Smooth muscle cell (in vitro differentiated cells): ENCODE results near the gene F12. TPM values are rescaled to one million over a fixed set of nuclear protein-coding genes. Genes with fewer than 3 reads are reported as not detected.

Experiments
- DNase-seq: peaks from one replicate; lab custom pipeline; 2025; ENCODE audit not compliant: unreplicated experiment; lab: John Stamatoyannopoulos, UW
- H2AFZ ChIP-seq: fragments of 200-600 bp; sonication (generic); 2 replicates; pipeline ENCODE4 v1.6.0; 2016; ENCODE audit warnings: antibody characterized with exemption, low read depth, mild to moderate bottlenecking
- H3F3A ChIP-seq: fragments of 200-600 bp; sonication (generic); 2 replicates; pipeline ENCODE4 v1.6.0; 2017; ENCODE audit warnings: antibody characterized with exemption, low read depth
- H3K27ac ChIP-seq: fragments of 200-600 bp; sonication (generic); 2 replicates; pipeline ENCODE4 v1.5.1; 2016; ENCODE audit warnings: low read depth, mild to moderate bottlenecking
- H3K27me3 ChIP-seq: fragments of 200-600 bp; sonication (generic); 2 replicates; pipeline ENCODE4 v1.6.1; 2016; ENCODE audit warnings: low read depth, mild to moderate bottlenecking
- H3K36me3 ChIP-seq: fragments of 200-600 bp; sonication (generic); 2 replicates; pipeline ENCODE4 v1.5.1; 2016; ENCODE audit warnings: low read depth
- H3K4me1 ChIP-seq: fragments of 200-600 bp; sonication (generic); 2 replicates; pipeline ENCODE4 v1.5.1; 2016; ENCODE audit warnings: low read depth
- H3K4me2 ChIP-seq: fragments of 200-600 bp; sonication (generic); 2 replicates; pipeline ENCODE4 v1.6.0; 2016; ENCODE audit warnings: mild to moderate bottlenecking
- H3K4me3 ChIP-seq: fragments of 200-600 bp; sonication (generic); 2 replicates; pipeline ENCODE4 v1.5.1; 2016; ENCODE audit warnings: mild to moderate bottlenecking
- H3K79me2 ChIP-seq: fragments of 200-600 bp; sonication (generic); 2 replicates; pipeline ENCODE4 v1.6.0; 2016; ENCODE audit warnings: low read depth, mild to moderate bottlenecking
- H3K9ac ChIP-seq: fragments of 200-600 bp; sonication (generic); 2 replicates; pipeline ENCODE4 v1.6.0; 2016; ENCODE audit warnings: low read depth
- H3K9me3 ChIP-seq: fragments of 200-600 bp; sonication (generic); replicated peaks from 2 replicates; pipeline ENCODE4 v1.5.1; 2016; ENCODE audit warnings: low read depth
- H4K20me1 ChIP-seq: fragments of 200-600 bp; sonication (generic); 2 replicates; pipeline ENCODE4 v1.6.0; 2016; ENCODE audit warnings: low read depth
- CTCF ChIP-seq: fragments of 200-600 bp; sonication (generic); IDR thresholded peaks from 2 replicates; pipeline ENCODE4 v1.5.1; 2017; ENCODE audit warnings: borderline replicate concordance, mild to moderate bottlenecking, antibody characterized with exemption; ENCODE audit not compliant: insufficient read depth, poor library complexity, severe bottlenecking
- WGBS: methylation state at CpG from one replicate; pipeline ENCODE4 v1.1.7; 2016; ENCODE audit warnings: low lambda C conversion rate; 5-methylcytosine and 5-hydroxymethylcytosine counted together
- polyA plus RNA-seq: library from polyadenylated mRNA; unstranded; fragments of >200 nt; fragmentation: Nextera tagmentation; extraction: Ambion mirVana; gene quantifications from 2 replicates; pipeline ENCODE4 v1.2.1, GENCODE V29; 2016
- total RNA-seq: library from RNA; depleted of rRNA; stranded (reverse); fragments of >200 nt; gene quantifications from 2 replicates; pipeline ENCODE4 v1.2.3, GENCODE V29; 2014

The F12 gene
- total and polyA plus RNA-seq, 2 experiments from 2014 or later, result 3.6 to 15.0 TPM

- no peaks in the 10 kb centered on the region for H3K9me3 ChIP-seq
- H3K36me3 ChIP-seq, result no peaks in the 10 kb centered on the region
- H3K9ac ChIP-seq, result no peak overlapping the region
- no peaks in the 10 kb centered on the region for H3K27me3 ChIP-seq
- H3K4me1 ChIP-seq, result peaks cover 1% of the 10 kb centered on the region
- no peak for DNase-seq
- no peaks in the 10 kb centered on the region for H4K20me1 ChIP-seq
- H3K79me2 ChIP-seq, result peaks cover 4% of the 10 kb centered on the region
- H3K4me2 ChIP-seq, result no peak overlapping the region
- H3K27ac ChIP-seq, result no peak overlapping the region
- H2AFZ ChIP-seq, result no peak overlapping the region
- WGBS, result 50% methylated on average over 1 of the region's 1 CpG
- no peak for TF ChIP-seq CTCF
- no peaks in the 10 kb centered on the region for H3F3A ChIP-seq
- no peak overlapping the region for H3K4me3 ChIP-seq
These were observed 53.5 kb downstream of the F12 start for GRCh38 chr5:177355868-177356168.

GRCh38 chr5:177355162-177355867, 54.0 kb downstream of the F12 start:
- Histone ChIP-seq H3K9ac (no peak overlapping the region), H3K4me2 (no peak overlapping the region), H3F3A (no peaks in the 10 kb centered on the region), H3K36me3 (no peaks in the 10 kb centered on the region), H3K27me3 (no peaks in the 10 kb centered on the region), H3K9me3 (no peaks in the 10 kb centered on the region), H3K79me2 (peaks cover 9% of the 10 kb centered on the region), H2AFZ (no peak overlapping the region), H3K4me1 (peaks cover 6% of the 10 kb centered on the region), H3K27ac (no peak overlapping the region), H4K20me1 (no peaks in the 10 kb centered on the region), H3K4me3 (no peak overlapping the region)
- 100% methylated on average over 1 of the region's 1 CpG for WGBS
- TF ChIP-seq CTCF, result no peak
- DNase-seq, result no peak

DNA sequence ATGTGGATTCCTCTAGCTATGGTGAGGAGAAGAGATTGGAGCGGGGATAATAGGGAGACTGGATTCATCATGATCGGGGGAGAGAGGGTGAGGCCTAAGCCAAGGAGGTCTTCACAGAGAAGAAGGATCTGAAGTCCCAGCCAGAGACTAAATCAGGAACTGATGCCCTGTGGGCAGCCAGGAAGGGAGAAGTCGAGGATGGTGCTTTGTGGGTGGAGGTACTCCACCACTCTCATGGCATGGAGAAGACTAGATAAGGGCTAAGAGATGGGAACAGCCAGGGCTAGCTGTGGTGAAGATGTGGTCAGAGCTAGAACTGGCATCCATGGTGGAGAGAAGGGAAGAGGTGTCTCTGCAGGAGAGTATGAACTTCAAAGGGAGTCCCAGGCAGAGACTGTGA, 54.7 kb downstream of the F12 start:
- no peaks in the 10 kb centered on the region for H3K36me3 ChIP-seq
- no peak overlapping the region for H2AFZ ChIP-seq
- H3K4me1 ChIP-seq, result peaks cover 12% of the 10 kb centered on the region
- DNase-seq, result no peak
- TF ChIP-seq CTCF, result no peak
- H3K9me3 ChIP-seq, result no peaks in the 10 kb centered on the region
- no peak overlapping the region for H3K4me3 ChIP-seq
- 92% methylated on average over 3 of the region's 3 CpGs for WGBS
- H3K27me3 ChIP-seq, result no peaks in the 10 kb centered on the region
- H4K20me1 ChIP-seq, result peaks cover under 1% of the 10 kb centered on the region
- H3K9ac ChIP-seq, result no peak overlapping the region
- H3K4me2 ChIP-seq, result no peak overlapping the region
- peaks cover 15% of the 10 kb centered on the region for H3K79me2 ChIP-seq
- H3K27ac ChIP-seq, result no peak overlapping the region
- H3F3A ChIP-seq, result no peaks in the 10 kb centered on the region

- 94% methylated on average over 3 of the region's 3 CpGs for WGBS
- Histone ChIP-seq H3K27ac (no peak overlapping the region), H2AFZ (no peak overlapping the region), H3F3A (no peaks in the 10 kb centered on the region), H3K4me2 (no peak overlapping the region), H3K4me3 (no peak overlapping the region), H3K79me2 (peaks cover 20% of the 10 kb centered on the region), H3K4me1 (peaks cover 12% of the 10 kb centered on the region), H4K20me1 (peaks cover 5% of the 10 kb centered on the region), H3K27me3 (no peaks in the 10 kb centered on the region), H3K9ac (no peak overlapping the region), H3K36me3 (no peaks in the 10 kb centered on the region), H3K9me3 (no peaks in the 10 kb centered on the region)
- TF ChIP-seq CTCF, result no peak
- DNase-seq, result no peak
These were observed 55.1 kb downstream of the F12 start for GRCh38 chr5:177354256-177354655.
